ENCODE data around the gene DRD4. TPM values are rescaled to one million over a fixed set of nuclear protein-coding genes. Genes with fewer than 3 reads are reported as not detected.

Gene DRD4
- total and polyA plus RNA-seq, 9 of the 15 experiments (the other 6 are each of a cell fraction or from before 2014, with no cell fraction given) = 0.04 to 0.95 (median 0.21) TPM; not detected in 5

- TF ChIP-seq PREB (CRISPR knock-in tag; IDR thresholded peaks at IDR 0.05) (no peak), SAFB2 (IDR thresholded peaks at IDR 0.05; ENCODE audit: borderline replicate concordance, low read depth, low read length, severe bottlenecking) (no peak), TCF7 (IDR thresholded peaks at IDR 0.05; ENCODE audit: borderline replicate concordance) (no peak), SUPT5H (IDR thresholded peaks at IDR 0.05) (peak; percentile 78), SRSF7 (optimal IDR thresholded peaks at IDR 0.05; ENCODE audit: low read depth, low read length) (no peak), HCFC1 (IDR thresholded peaks at IDR 0.05; ENCODE audit: low read depth, low read length) (no peak), ZNF143 (CRISPR knock-in tag; IDR thresholded peaks at IDR 0.05) (no peak), KHSRP (IDR thresholded peaks at IDR 0.05) (no peak), KLF1 (tag; IDR thresholded peaks at IDR 0.05) (no peak), KLF16 (IDR thresholded peaks at IDR 0.05) (no peak), ZNF224 (CRISPR knock-in tag; IDR thresholded peaks at IDR 0.05) (no peak), SETDB1 (IDR thresholded peaks at IDR 0.05; ENCODE audit: low read length) (no peak)
- TF ChIP-seq, protein P1, sequence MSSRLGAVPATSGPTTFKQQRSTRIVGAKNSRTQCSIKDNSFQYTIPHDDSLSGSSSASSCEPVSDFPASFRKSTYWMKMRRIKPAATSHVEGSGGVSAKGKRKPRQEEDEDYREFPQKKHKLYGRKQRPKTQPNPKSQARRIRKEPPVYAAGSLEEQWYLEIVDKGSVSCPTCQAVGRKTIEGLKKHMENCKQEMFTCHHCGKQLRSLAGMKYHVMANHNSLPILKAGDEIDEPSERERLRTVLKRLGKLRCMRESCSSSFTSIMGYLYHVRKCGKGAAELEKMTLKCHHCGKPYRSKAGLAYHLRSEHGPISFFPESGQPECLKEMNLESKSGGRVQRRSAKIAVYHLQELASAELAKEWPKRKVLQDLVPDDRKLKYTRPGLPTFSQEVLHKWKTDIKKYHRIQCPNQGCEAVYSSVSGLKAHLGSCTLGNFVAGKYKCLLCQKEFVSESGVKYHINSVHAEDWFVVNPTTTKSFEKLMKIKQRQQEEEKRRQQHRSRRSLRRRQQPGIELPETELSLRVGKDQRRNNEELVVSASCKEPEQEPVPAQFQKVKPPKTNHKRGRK (tag; IDR thresholded peaks at IDR 0.05) = no peak
- TF ChIP-seq, protein P2, sequence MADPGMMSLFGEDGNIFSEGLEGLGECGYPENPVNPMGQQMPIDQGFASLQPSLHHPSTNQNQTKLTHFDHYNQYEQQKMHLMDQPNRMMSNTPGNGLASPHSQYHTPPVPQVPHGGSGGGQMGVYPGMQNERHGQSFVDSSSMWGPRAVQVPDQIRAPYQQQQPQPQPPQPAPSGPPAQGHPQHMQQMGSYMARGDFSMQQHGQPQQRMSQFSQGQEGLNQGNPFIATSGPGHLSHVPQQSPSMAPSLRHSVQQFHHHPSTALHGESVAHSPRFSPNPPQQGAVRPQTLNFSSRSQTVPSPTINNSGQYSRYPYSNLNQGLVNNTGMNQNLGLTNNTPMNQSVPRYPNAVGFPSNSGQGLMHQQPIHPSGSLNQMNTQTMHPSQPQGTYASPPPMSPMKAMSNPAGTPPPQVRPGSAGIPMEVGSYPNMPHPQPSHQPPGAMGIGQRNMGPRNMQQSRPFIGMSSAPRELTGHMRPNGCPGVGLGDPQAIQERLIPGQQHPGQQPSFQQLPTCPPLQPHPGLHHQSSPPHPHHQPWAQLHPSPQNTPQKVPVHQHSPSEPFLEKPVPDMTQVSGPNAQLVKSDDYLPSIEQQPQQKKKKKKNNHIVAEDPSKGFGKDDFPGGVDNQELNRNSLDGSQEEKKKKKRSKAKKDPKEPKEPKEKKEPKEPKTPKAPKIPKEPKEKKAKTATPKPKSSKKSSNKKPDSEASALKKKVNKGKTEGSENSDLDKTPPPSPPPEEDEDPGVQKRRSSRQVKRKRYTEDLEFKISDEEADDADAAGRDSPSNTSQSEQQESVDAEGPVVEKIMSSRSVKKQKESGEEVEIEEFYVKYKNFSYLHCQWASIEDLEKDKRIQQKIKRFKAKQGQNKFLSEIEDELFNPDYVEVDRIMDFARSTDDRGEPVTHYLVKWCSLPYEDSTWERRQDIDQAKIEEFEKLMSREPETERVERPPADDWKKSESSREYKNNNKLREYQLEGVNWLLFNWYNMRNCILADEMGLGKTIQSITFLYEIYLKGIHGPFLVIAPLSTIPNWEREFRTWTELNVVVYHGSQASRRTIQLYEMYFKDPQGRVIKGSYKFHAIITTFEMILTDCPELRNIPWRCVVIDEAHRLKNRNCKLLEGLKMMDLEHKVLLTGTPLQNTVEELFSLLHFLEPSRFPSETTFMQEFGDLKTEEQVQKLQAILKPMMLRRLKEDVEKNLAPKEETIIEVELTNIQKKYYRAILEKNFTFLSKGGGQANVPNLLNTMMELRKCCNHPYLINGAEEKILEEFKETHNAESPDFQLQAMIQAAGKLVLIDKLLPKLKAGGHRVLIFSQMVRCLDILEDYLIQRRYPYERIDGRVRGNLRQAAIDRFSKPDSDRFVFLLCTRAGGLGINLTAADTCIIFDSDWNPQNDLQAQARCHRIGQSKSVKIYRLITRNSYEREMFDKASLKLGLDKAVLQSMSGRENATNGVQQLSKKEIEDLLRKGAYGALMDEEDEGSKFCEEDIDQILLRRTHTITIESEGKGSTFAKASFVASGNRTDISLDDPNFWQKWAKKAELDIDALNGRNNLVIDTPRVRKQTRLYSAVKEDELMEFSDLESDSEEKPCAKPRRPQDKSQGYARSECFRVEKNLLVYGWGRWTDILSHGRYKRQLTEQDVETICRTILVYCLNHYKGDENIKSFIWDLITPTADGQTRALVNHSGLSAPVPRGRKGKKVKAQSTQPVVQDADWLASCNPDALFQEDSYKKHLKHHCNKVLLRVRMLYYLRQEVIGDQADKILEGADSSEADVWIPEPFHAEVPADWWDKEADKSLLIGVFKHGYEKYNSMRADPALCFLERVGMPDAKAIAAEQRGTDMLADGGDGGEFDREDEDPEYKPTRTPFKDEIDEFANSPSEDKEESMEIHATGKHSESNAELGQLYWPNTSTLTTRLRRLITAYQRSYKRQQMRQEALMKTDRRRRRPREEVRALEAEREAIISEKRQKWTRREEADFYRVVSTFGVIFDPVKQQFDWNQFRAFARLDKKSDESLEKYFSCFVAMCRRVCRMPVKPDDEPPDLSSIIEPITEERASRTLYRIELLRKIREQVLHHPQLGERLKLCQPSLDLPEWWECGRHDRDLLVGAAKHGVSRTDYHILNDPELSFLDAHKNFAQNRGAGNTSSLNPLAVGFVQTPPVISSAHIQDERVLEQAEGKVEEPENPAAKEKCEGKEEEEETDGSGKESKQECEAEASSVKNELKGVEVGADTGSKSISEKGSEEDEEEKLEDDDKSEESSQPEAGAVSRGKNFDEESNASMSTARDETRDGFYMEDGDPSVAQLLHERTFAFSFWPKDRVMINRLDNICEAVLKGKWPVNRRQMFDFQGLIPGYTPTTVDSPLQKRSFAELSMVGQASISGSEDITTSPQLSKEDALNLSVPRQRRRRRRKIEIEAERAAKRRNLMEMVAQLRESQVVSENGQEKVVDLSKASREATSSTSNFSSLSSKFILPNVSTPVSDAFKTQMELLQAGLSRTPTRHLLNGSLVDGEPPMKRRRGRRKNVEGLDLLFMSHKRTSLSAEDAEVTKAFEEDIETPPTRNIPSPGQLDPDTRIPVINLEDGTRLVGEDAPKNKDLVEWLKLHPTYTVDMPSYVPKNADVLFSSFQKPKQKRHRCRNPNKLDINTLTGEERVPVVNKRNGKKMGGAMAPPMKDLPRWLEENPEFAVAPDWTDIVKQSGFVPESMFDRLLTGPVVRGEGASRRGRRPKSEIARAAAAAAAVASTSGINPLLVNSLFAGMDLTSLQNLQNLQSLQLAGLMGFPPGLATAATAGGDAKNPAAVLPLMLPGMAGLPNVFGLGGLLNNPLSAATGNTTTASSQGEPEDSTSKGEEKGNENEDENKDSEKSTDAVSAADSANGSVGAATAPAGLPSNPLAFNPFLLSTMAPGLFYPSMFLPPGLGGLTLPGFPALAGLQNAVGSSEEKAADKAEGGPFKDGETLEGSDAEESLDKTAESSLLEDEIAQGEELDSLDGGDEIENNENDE (IDR thresholded peaks at IDR 0.05; ENCODE audit: low read depth, low read length) = no peak
Measured at GRCh38 chr11:615504-616319, 21.4 kb upstream of the DRD4 start, which contains the start of gene IRF7 (continued).
